Transverse colon (tissue), 4 donors: ENCODE results near the gene ARRB1. TPM values are rescaled to one million over a fixed set of nuclear protein-coding genes. Genes with fewer than 3 reads are reported as not detected.

ENCODE experiments used
- DNase-seq: peaks from one replicate; pipeline ENCODE4 v3.0.0-alpha.2; 2019
- H3K27ac ChIP-seq, 4 donors: fragments of 200-600 bp; sonication (generic); 2 replicates each; pipeline ENCODE4 v1.5.1; 2016 to 2018; ENCODE audit warnings: inconsistent platforms in 4 of 4
- H3K27me3 ChIP-seq: fragments of 200-600 bp; sonication (generic); 2 replicates; pipeline ENCODE4 v1.5.1; 2017; ENCODE audit warnings: inconsistent platforms
- H3K36me3 ChIP-seq, 4 donors: fragments of 200-600 bp; sonication (generic); 2 replicates each; pipeline ENCODE4 v1.5.1; 2017 to 2019; ENCODE audit warnings: inconsistent platforms in 4 of 4
- H3K4me1 ChIP-seq, 4 donors: fragments of 200-600 bp; sonication (generic); 2 replicates each; pipeline ENCODE4 v1.5.1; 2017 to 2020; ENCODE audit warnings: inconsistent platforms in 4 of 4
- H3K4me3 ChIP-seq, 4 donors: fragments of 200-600 bp; sonication (generic); 1 replicate in 1 of 4; 2 replicates in 3 of 4; pipeline versions ENCODE4 v1.5.1 to v1.6.1; 2017 to 2019; ENCODE audit warnings: inconsistent platforms in 4 of 4
- H3K9me3 ChIP-seq, 2 donors: fragments of 200-600 bp; sonication (generic); 2 replicates each; pipeline ENCODE4 v1.5.1; 2017 to 2019; ENCODE audit warnings: inconsistent platforms in 2 of 2
- CTCF ChIP-seq, 5 experiments: fragments of 200-600 bp in 3 of 5; fragments of 450-650 bp in 2 of 5; sonication (generic) in 3 of 5; IDR thresholded peaks; 1 replicate in 2 of 5; 2 replicates in 3 of 5; pipeline ENCODE4 v1.5.1; 2016 to 2017; ENCODE audit warnings: antibody characterized with exemption in 5 of 5, inconsistent platforms in 3 of 5, mild to moderate bottlenecking in 2 of 5, moderate library complexity in 1 of 5
- EP300 ChIP-seq: sonication (generic); formaldehyde crosslinking; IDR thresholded peaks from one replicate; pipeline ENCODE4 v1.6.1; 2017; ENCODE audit warnings: antibody characterized with exemption, low read depth
- POLR2A ChIP-seq: fragments of 450-650 bp; IDR thresholded peaks from one replicate; pipeline ENCODE4 v1.6.1; 2016; ENCODE audit warnings: antibody characterized with exemption, mild to moderate bottlenecking, moderate library complexity
- POLR2AphosphoS5 ChIP-seq, 3 donors: sonication (generic); formaldehyde crosslinking; IDR thresholded peaks; one replicate each; pipeline ENCODE4 v1.6.1; 2016; ENCODE audit warnings: antibody characterized with exemption in 3 of 3
- WGBS, 2 donors: methylation state at CpG; one replicate each; pipeline ENCODE4 v1.1.5; 2018; ENCODE audit warnings: low coverage in 1 of 2; 5-methylcytosine and 5-hydroxymethylcytosine counted together
- in situ Hi-C, 4 donors: fragments of 200-750 bp; cut with MboI; loops; one replicate each; pipeline versions ENCODE4 v1.15.0 to v1.15.1; 2017; ENCODE audit warnings: low sequenced_read_pairs in 3 of 4, low pct_ligation_motif_present in 1 of 4, low pct_unique_long_range_greater_than_20kb in 1 of 4
- intact Hi-C: fragments of 100-400 bp; cut with DNase I; formaldehyde crosslinking; loops from one replicate; pipeline ENCODE4 v1.15.1; 2023; ENCODE audit warnings: low total_unique reads
- total RNA-seq, 4 donors: library from RNA; depleted of rRNA; stranded (reverse); fragments of >200 nt; gene quantifications; one replicate each; pipeline ENCODE4 v1.1.0, GENCODE V29; 2016

ARRB1 gene
- total RNA-seq, 4 donors from 2014 or later = 55.7 to 88.2 (median 78.0) TPM

- no peak for DNase-seq
- no peaks in the 10 kb centered on the region for H3K36me3 ChIP-seq
- no peaks in the 10 kb centered on the region for H3K27me3 ChIP-seq
- no peaks in the 10 kb centered on the region for H3K4me1 ChIP-seq
- no peak overlapping the region for H3K4me3 ChIP-seq
- in situ Hi-C loops = loop anchor here in 3 of 4 donors (25.0 kb wide), 2 partner anchors 218 to 293 kb away; partner anchors contain the start of genes SPCS2 (in 3 of the 3) and XRRA1 (in 3 of the 3)
- no peak for TF ChIP-seq EP300
- TF ChIP-seq POLR2AphosphoS5 (IDR thresholded peaks at IDR 0.05) = no peak
- TF ChIP-seq POLR2A = no peak
- no peak for TF ChIP-seq CTCF (IDR thresholded peaks at IDR 0.05)
- H3K27ac ChIP-seq = no peak overlapping the region
- 67 to 90% methylated on average over 1 to 2 of the region's 2 CpGs for WGBS, 2 donors
- intact Hi-C loops = no loop called here
- H3K9me3 ChIP-seq = no peaks in the 10 kb centered on the region
Measured at GRCh38 chr11:75230621-75231020, 120.8 kb downstream of the ARRB1 start.

- WGBS, 2 donors = 65% methylated on average over 2 of the region's 2 CpGs; no CpG with 5 or more reads in 1 of the 2 donors
- no peaks in the 10 kb centered on the region for H3K27me3 ChIP-seq
- H3K36me3 ChIP-seq = no peaks in the 10 kb centered on the region
- intact Hi-C loops (no loop called here), in situ Hi-C loops (loop anchor here in 3 of 4 donors (25.0 kb wide), 2 partner anchors 217 to 292 kb away; partner anchors contain the start of genes SPCS2 (in 3 of the 3) and XRRA1 (in 3 of the 3))
- no peaks in the 10 kb centered on the region for H3K4me1 ChIP-seq
- no peaks in the 10 kb centered on the region for H3K9me3 ChIP-seq
- DNase-seq = no peak
- TF ChIP-seq POLR2AphosphoS5 (IDR thresholded peaks at IDR 0.05) (no peak), EP300 (no peak), POLR2A (no peak), CTCF (IDR thresholded peaks at IDR 0.05) (no peak)
- no peak overlapping the region for H3K4me3 ChIP-seq
- no peak overlapping the region for H3K27ac ChIP-seq
Measured at GRCh38 chr11:75229466-75229865, 122.0 kb downstream of the ARRB1 start.

- intact Hi-C loops = no loop called here
- WGBS, 2 donors = 71% methylated on average over 4 of the region's 4 CpGs; no CpG with 5 or more reads in 1 of the 2 donors
- no peaks in the 10 kb centered on the region for H3K4me1 ChIP-seq
- no peaks in the 10 kb centered on the region for H3K9me3 ChIP-seq
- TF ChIP-seq CTCF (IDR thresholded peaks at IDR 0.05) (no peak), EP300 (no peak), POLR2AphosphoS5 (IDR thresholded peaks at IDR 0.05) (no peak), POLR2A (no peak)
- H3K4me3 ChIP-seq = no peak overlapping the region
- no peak for DNase-seq
- H3K27ac ChIP-seq = no peak overlapping the region
- no peaks in the 10 kb centered on the region for H3K36me3 ChIP-seq
- in situ Hi-C loops = loop anchor here in 3 of 4 donors (25.0 kb wide), 2 partner anchors 213 to 288 kb away; partner anchors contain the start of genes SPCS2 (in 3 of the 3) and XRRA1 (in 3 of the 3)
- no peaks in the 10 kb centered on the region for H3K27me3 ChIP-seq
Measured at GRCh38 chr11:75225794-75226193, 125.7 kb downstream of the ARRB1 start.

GRCh38 chr11:75223954-75224643 is 127.4 kb downstream of the ARRB1 start:
- no peak overlapping the region for H3K27ac ChIP-seq
- 45% methylated on average over 5 of the region's 5 CpGs; no CpG with 5 or more reads in 1 of the 2 donors for WGBS, 2 donors
- H3K9me3 ChIP-seq = no peaks in the 10 kb centered on the region
- H3K36me3 ChIP-seq = no peaks in the 10 kb centered on the region
- intact Hi-C loops = no loop called here
- H3K4me1 ChIP-seq = no peaks in the 10 kb centered on the region
- no peaks in the 10 kb centered on the region for H3K27me3 ChIP-seq
- in situ Hi-C loops = no loop called here
- no peak for TF ChIP-seq POLR2A
- no peak for TF ChIP-seq CTCF (IDR thresholded peaks at IDR 0.05)
- TF ChIP-seq POLR2AphosphoS5 (IDR thresholded peaks at IDR 0.05) = no peak
- TF ChIP-seq EP300 = no peak
- H3K4me3 ChIP-seq = no peak overlapping the region
- DNase-seq = no peak
